Activated naive CD4-positive, alpha-beta T cell treated with anti-CD3 and anti-CD28 coated beads, Interleukin-2, amount 10 ng/mL, durations not matched to agents 7 days and 5 days (primary cell): Measurements from ENCODE around the gene INSR.

Source experiments
- CTCF ChIA-PET: fragments of 350-600 bp; sonication (Branson Sonifier 250); formaldehyde crosslinking; loops from one replicate; lab custom pipeline; 2021; ENCODE audit warnings: antibody characterized with exemption; lab: Charles Lee
- DNase-seq: peaks from one replicate; pipeline ENCODE4 v3.0.0-alpha.2; 2020
- H3K27ac Mint-ChIP-seq: one replicate; pipeline ENCODE4 v1.8.0; 2021; ENCODE audit warnings: mild to moderate bottlenecking, moderate library complexity, mixed read lengths
- H3K27me3 Mint-ChIP-seq: one replicate; pipeline ENCODE4 v1.8.0; 2021; ENCODE audit warnings: mild to moderate bottlenecking, mixed read lengths
- H3K36me3 Mint-ChIP-seq: one replicate; pipeline ENCODE4 v1.8.0; 2021; ENCODE audit warnings: mixed read lengths
- H3K4me1 Mint-ChIP-seq: one replicate; pipeline ENCODE4 v1.8.0; 2021; ENCODE audit warnings: mixed read lengths
- H3K4me3 Mint-ChIP-seq: one replicate; pipeline ENCODE4 v1.8.0; 2021; ENCODE audit warnings: mild to moderate bottlenecking, moderate library complexity, mixed read lengths
- H3K9me3 Mint-ChIP-seq: one replicate; pipeline ENCODE4 v1.8.0; 2021; ENCODE audit warnings: mixed read lengths

INSR gene

GRCh38 chr19:7257148-7258040 lies 36.8 kb downstream of the INSR start:
- no peaks in the 10 kb centered on the region for H3K4me1 Mint-ChIP-seq
- no peak for DNase-seq
- H3K27me3 Mint-ChIP-seq = peaks cover 4% of the 10 kb centered on the region
- H3K36me3 Mint-ChIP-seq = no peaks in the 10 kb centered on the region
- H3K27ac Mint-ChIP-seq = no peak overlapping the region
- CTCF ChIA-PET = interaction anchor here (0.6 kb wide), 1 partner anchor 1619 kb away, joined by 3 read pairs; no protein-coding TSS in a partner anchor
- H3K9me3 Mint-ChIP-seq = no peaks in the 10 kb centered on the region
- no peak overlapping the region for H3K4me3 Mint-ChIP-seq

- H3K36me3 Mint-ChIP-seq = no peaks in the 10 kb centered on the region
- CTCF ChIA-PET = no interaction called here
- no peak overlapping the region for H3K4me3 Mint-ChIP-seq
- no peak overlapping the region for H3K27ac Mint-ChIP-seq
- no peak for DNase-seq
- H3K4me1 Mint-ChIP-seq = no peaks in the 10 kb centered on the region
- no peaks in the 10 kb centered on the region for H3K9me3 Mint-ChIP-seq
- peaks cover 8% of the 10 kb centered on the region for H3K27me3 Mint-ChIP-seq
Measured at GRCh38 chr19:7255631-7256030, 38.6 kb downstream of the INSR start.

DNA sequence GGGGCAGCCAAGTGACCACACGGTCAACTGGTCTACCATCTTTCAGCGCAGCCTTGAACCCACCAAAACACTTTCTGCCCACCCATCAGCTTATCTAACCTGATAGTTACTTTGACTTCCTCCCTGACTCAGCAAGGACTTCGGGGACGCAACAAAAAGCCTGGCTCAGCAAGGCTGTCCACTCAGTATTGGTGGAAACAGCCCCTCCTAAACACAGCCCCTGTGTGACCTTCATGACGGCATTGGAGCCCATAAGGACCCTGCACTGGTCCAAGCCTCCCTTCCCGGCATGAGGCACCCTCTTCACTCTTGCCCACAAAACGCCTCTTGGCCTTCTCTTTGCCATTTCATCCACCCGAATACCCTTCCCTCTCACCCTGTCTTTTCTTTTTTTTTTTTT lies 39.1 kb downstream of the INSR start:
- no peak overlapping the region for H3K27ac Mint-ChIP-seq
- no peak overlapping the region for H3K4me3 Mint-ChIP-seq
- peaks cover 13% of the 10 kb centered on the region for H3K27me3 Mint-ChIP-seq
- CTCF ChIA-PET = no interaction called here
- H3K4me1 Mint-ChIP-seq = no peaks in the 10 kb centered on the region
- no peaks in the 10 kb centered on the region for H3K9me3 Mint-ChIP-seq
- H3K36me3 Mint-ChIP-seq = no peaks in the 10 kb centered on the region
- no peak for DNase-seq

DNA sequence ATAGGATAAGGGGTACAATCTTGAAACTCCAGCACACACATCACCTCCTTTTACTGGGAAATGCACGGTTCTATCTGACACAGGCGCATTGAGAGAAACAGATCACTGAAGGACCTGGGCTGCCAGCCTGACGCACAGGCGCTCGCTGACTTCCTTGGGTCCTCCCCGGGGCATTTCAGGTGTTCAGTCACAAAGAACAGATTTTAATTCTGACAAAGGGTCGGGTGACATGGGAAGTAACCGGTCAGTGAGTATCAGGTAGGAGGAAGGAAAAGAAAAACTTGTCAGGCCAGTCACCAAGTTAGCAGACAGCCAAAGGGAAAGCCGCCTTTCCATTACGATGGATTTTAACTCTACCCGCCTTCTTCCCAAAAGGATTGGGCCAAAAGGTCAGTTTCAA lies 39.6 kb downstream of the INSR start:
- CTCF ChIA-PET = no interaction called here
- no peak for DNase-seq
- H3K36me3 Mint-ChIP-seq = no peaks in the 10 kb centered on the region
- H3K9me3 Mint-ChIP-seq = no peaks in the 10 kb centered on the region
- H3K4me3 Mint-ChIP-seq = no peak overlapping the region
- peaks cover 17% of the 10 kb centered on the region for H3K27me3 Mint-ChIP-seq
- no peak overlapping the region for H3K27ac Mint-ChIP-seq
- no peaks in the 10 kb centered on the region for H3K4me1 Mint-ChIP-seq

DNA sequence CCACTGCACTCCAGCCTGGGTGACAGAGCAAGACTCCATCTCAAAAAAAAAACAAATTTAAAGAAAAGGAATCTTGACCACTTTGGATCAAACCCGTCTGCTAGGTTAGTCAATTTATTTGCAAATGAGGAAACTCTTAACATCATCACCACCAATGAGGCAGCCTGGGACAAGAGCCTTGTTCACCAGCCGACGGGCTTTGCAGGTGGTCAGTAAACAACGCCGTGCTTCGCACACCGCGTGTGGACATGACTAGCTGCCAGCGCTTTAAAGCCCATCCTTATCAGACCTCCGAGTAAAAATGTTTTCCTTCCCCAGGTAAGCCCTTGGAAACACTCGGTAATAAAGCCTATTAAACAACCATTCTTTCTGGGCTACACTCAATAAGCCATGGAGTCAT lies 41.9 kb downstream of the INSR start:
- H3K36me3 Mint-ChIP-seq = no peaks in the 10 kb centered on the region
- CTCF ChIA-PET = no interaction called here
- no peaks in the 10 kb centered on the region for H3K4me1 Mint-ChIP-seq
- peaks cover 17% of the 10 kb centered on the region for H3K27me3 Mint-ChIP-seq
- H3K27ac Mint-ChIP-seq = no peak overlapping the region
- H3K4me3 Mint-ChIP-seq = no peak overlapping the region
- no peak for DNase-seq
- no peaks in the 10 kb centered on the region for H3K9me3 Mint-ChIP-seq

GRCh38 chr19:7251494-7251893 lies 42.7 kb downstream of the INSR start:
- DNase-seq = no peak
- CTCF ChIA-PET = no interaction called here
- Mint-ChIP-seq H3K9me3 (peaks cover 2% of the 10 kb centered on the region), H3K4me1 (no peaks in the 10 kb centered on the region), H3K27ac (no peak overlapping the region), H3K4me3 (no peak overlapping the region), H3K27me3 (peaks cover 21% of the 10 kb centered on the region), H3K36me3 (peaks cover 2% of the 10 kb centered on the region)

DNA sequence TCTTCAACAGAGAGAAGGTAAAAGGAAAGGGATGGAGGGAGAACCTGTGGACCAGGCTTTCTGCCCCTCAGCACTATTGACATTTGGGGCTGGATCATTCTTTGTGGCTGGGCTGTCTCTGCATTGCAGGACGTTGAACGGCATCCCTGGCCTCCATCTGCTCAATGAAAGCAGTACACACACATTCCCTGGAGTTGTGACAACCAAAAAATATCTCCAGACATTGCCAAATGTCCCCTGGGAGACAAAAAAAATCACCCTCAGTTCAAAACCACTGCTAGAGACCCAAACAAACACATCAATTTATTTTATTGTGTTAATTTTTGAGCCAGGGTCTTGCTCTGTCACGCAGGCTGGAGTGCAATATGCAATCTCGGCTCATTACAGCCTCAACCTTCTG lies 43.3 kb downstream of the INSR start:
- CTCF ChIA-PET = no interaction called here
- Mint-ChIP-seq H3K27me3 (peaks cover 21% of the 10 kb centered on the region), H3K4me1 (no peaks in the 10 kb centered on the region), H3K9me3 (peaks cover 6% of the 10 kb centered on the region), H3K4me3 (no peak overlapping the region), H3K27ac (no peak overlapping the region), H3K36me3 (peaks cover 2% of the 10 kb centered on the region)
- DNase-seq = no peak

DNA sequence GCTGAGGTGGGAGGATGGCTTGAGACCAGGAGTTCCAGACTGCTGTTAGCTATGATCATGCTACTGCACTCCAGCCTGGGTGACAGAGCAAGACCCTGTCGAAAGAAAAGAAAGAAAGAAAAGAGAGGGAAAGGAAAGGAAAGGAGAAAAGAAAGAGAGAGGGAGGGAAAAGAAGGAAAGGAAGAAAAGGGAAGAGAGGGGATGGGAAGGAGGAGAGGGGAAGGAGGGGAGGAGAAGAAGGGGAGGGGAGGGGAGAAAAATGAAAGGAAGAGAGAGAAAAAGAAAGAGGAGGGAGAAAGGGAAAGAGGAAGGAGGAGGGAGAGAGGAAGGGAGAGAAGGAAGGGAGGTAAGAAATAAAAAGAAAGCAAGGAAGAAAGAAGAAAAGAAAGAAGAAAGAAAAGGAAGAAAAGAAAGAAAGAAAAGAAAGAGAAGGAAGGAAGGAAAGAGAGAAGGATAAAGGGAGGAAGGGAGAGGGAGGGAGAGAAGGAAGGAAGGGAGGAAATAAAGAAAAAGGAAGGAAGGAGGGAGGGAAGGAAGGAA lies 44.1 kb downstream of the INSR start:
- Mint-ChIP-seq H3K27ac (no peak overlapping the region), H3K9me3 (peaks cover 6% of the 10 kb centered on the region), H3K27me3 (peaks cover 24% of the 10 kb centered on the region), H3K36me3 (peaks cover 2% of the 10 kb centered on the region), H3K4me1 (no peaks in the 10 kb centered on the region), H3K4me3 (no peak overlapping the region)
- DNase-seq = no peak
- CTCF ChIA-PET = no interaction called here

DNA sequence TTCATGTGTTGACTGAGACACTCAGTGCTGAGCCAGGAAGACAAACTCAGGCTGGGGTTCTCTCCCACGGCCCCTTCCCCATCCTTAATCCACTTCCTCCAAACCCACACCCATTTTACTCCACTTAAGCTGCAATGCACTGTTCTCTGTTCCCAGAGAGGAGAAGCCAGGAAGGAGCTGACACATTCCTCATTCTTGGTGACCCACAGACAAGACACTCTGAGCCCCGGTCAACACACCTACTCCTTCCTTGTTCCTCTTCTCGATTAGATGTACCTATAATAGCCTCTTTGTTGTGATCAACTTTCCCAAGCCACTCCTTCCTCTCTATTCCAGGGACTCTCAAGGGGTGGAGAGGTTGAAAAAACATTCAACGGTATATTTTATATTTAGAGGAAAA lies 47.1 kb downstream of the INSR start:
- DNase-seq = no peak
- H3K27me3 Mint-ChIP-seq = peaks cover 24% of the 10 kb centered on the region
- peaks cover 2% of the 10 kb centered on the region for H3K36me3 Mint-ChIP-seq
- H3K27ac Mint-ChIP-seq = no peak overlapping the region
- H3K4me3 Mint-ChIP-seq = no peak overlapping the region
- no peaks in the 10 kb centered on the region for H3K4me1 Mint-ChIP-seq
- CTCF ChIA-PET = interaction anchor here (0.8 kb wide), 1 partner anchor 94 kb away, joined by 3 read pairs; no protein-coding TSS in a partner anchor
- peaks cover 6% of the 10 kb centered on the region for H3K9me3 Mint-ChIP-seq

GRCh38 chr19:7246601-7247000 lies 47.6 kb downstream of the INSR start:
- no peak overlapping the region for H3K27ac Mint-ChIP-seq
- H3K4me1 Mint-ChIP-seq = no peaks in the 10 kb centered on the region
- H3K36me3 Mint-ChIP-seq = peaks cover 2% of the 10 kb centered on the region
- DNase-seq = no peak
- CTCF ChIA-PET = interaction anchor here (0.8 kb wide), 1 partner anchor 95 kb away, joined by 3 read pairs; no protein-coding TSS in a partner anchor
- peaks cover 24% of the 10 kb centered on the region for H3K27me3 Mint-ChIP-seq
- H3K9me3 Mint-ChIP-seq = peaks cover 6% of the 10 kb centered on the region
- no peak overlapping the region for H3K4me3 Mint-ChIP-seq

DNA sequence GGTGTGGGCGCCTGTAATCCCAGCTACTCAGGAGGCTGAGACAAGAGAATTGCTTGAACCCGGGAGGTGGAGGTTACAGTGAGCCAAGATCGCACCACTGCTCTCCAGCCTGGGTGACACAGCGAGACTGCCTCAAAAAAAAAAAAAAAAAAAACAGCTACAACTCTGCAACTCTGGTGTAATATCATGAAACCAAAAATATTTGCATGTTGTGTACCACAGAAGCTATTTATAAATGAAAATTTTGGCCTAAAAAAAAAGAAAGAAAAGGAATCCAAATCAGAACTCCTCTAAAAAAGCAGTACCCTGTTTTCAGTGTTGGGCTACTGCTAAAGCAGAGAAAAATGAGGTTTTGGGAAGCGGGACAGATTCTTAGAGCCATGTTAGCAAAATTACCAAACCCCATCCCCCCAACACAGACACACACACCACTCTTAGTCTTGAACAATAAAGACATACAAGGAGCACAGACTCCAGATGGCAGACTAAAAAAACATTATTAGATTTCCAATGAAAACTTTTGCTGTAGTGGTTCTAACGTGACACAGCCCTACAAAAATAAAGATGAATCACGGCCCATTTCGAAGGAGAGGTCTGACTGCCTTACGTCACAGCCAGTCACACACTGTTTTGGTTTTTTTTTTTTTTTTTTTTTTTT lies 51.5 kb downstream of the INSR start:
- DNase-seq = no peak
- peaks cover 7% of the 10 kb centered on the region for H3K27me3 Mint-ChIP-seq
- CTCF ChIA-PET = interaction anchor here (0.6 kb wide), 1 partner anchor 19 kb away, joined by 3 read pairs; no protein-coding TSS in a partner anchor
- H3K27ac Mint-ChIP-seq = no peak overlapping the region
- no peak overlapping the region for H3K4me3 Mint-ChIP-seq
- H3K9me3 Mint-ChIP-seq = peaks cover 12% of the 10 kb centered on the region
- H3K4me1 Mint-ChIP-seq = no peaks in the 10 kb centered on the region
- H3K36me3 Mint-ChIP-seq = peaks cover 3% of the 10 kb centered on the region

DNA sequence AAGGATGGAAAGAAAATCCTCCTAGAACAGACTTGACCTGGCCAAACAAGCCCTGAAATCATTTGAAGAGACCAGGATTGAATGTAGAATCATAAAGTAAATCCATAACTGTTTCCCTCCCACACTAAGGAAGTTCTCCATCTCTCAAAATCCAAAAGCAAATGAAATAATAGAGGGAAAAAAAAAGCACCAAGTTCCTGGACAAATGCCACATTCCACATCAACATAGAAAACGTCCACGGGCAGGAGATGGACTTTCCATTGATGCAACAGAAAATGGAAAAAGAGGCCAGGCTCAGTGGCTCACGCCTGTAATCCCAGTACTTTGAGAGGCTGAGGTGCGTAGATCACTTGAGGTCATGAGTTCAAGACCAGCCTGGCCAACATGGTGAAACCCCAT lies 56.2 kb downstream of the INSR start:
- H3K4me3 Mint-ChIP-seq = no peak overlapping the region
- H3K9me3 Mint-ChIP-seq = peaks cover 6% of the 10 kb centered on the region
- H3K36me3 Mint-ChIP-seq = peaks cover 2% of the 10 kb centered on the region
- CTCF ChIA-PET = no interaction called here
- no peak for DNase-seq
- H3K27me3 Mint-ChIP-seq = no peaks in the 10 kb centered on the region
- H3K27ac Mint-ChIP-seq = no peak overlapping the region
- H3K4me1 Mint-ChIP-seq = no peaks in the 10 kb centered on the region

DNA sequence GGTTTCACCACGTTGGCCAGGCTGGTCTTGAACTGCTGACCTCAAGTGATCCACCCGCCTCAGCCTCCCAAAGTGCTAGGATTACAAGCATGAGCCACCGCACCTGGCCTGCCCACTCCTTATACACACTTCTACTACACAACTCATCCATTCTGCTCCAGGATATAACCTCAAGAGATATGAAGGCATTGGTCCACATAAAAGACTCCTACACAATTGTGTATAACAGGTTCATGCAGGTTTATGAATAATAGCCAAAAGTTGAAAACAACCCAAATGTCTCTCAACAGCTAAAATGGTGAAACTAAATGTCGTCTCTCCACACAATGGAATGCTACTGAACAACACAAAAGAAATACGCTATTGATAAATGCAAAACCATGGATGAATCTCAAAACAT lies 58.1 kb downstream of the INSR start:
- Mint-ChIP-seq H3K4me3 (no peak overlapping the region), H3K4me1 (no peaks in the 10 kb centered on the region), H3K27me3 (no peaks in the 10 kb centered on the region), H3K36me3 (peaks cover 2% of the 10 kb centered on the region), H3K9me3 (peaks cover 6% of the 10 kb centered on the region), H3K27ac (no peak overlapping the region)
- DNase-seq = no peak
- CTCF ChIA-PET = no interaction called here

- no peaks in the 10 kb centered on the region for H3K9me3 Mint-ChIP-seq
- CTCF ChIA-PET = interaction anchor here (1.1 kb wide), 1 partner anchor 91 kb away, joined by 4 read pairs; no protein-coding TSS in a partner anchor
- no peak overlapping the region for H3K4me3 Mint-ChIP-seq
- no peak for DNase-seq
- no peaks in the 10 kb centered on the region for H3K4me1 Mint-ChIP-seq
- H3K36me3 Mint-ChIP-seq = no peaks in the 10 kb centered on the region
- peaks cover 3% of the 10 kb centered on the region for H3K27me3 Mint-ChIP-seq
- H3K27ac Mint-ChIP-seq = no peak overlapping the region
Measured at GRCh38 chr19:7230826-7231225, 63.4 kb downstream of the INSR start.
